Keratinocyte (primary cell): ENCODE data around the gene UBR3. TPM values are rescaled to one million over a fixed set of nuclear protein-coding genes. Genes with fewer than 3 reads are reported as not detected.
"Not testable (repeated sequence)": the region's sequence is repeated elsewhere in the genome, so short reads cannot be mapped to it uniquely, and the experiment has no call there.

Source experiments
- DNase-seq: peaks from one replicate; pipeline ENCODE4 v3.0.0-alpha.2; 2011; ENCODE audit warnings: low read depth, missing footprints, low spot score
- FAIRE-seq: peaks from 2 replicates; lab custom pipeline; 2011; peaks lifted over from hg19 to GRCh38; lab: Jason Lieb, UNC
- H2AFZ ChIP-seq: 2 replicates; pipeline ENCODE4 v1.6.0; 2012; ENCODE audit warnings: low read length, control low read depth, inconsistent platforms; ENCODE audit not compliant: control insufficient read depth
- H3K27ac ChIP-seq: 2 replicates; pipeline ENCODE4 v1.5.1; 2011; ENCODE audit warnings: low read length; ENCODE audit not compliant: control insufficient read depth, insufficient read depth
- H3K27me3 ChIP-seq: 3 replicates; pipeline ENCODE4 v1.6.0; 2011; ENCODE audit warnings: low read length; ENCODE audit not compliant: control insufficient read depth, insufficient read depth; ENCODE audit errors: extremely low read depth
- H3K36me3 ChIP-seq, 2 experiments: 2 replicates in 1 of 2; 3 replicates in 1 of 2; pipeline ENCODE4 v1.5.1; 2011; ENCODE audit warnings: low read length in 2 of 2, mild to moderate bottlenecking in 1 of 2; ENCODE audit not compliant: control insufficient read depth in 2 of 2, insufficient read depth in 2 of 2; ENCODE audit errors: extremely low read depth in 1 of 2
- H3K4me1 ChIP-seq: 3 replicates; pipeline ENCODE4 v1.5.1; 2011; ENCODE audit warnings: low read length; ENCODE audit not compliant: control insufficient read depth, insufficient read depth; ENCODE audit errors: extremely low read depth
- H3K4me2 ChIP-seq: 3 replicates; pipeline ENCODE4 v1.6.0; 2011; ENCODE audit warnings: low read depth, low read length; ENCODE audit not compliant: control insufficient read depth, insufficient read depth; ENCODE audit errors: extremely low read depth
- H3K4me3 ChIP-seq, 3 experiments: fragments of 200-600 bp in 1 of 3; sonication (generic) in 1 of 3; 2 replicates in 2 of 3; 3 replicates in 1 of 3; pipeline ENCODE4 v1.5.1; 2011 to 2016; ENCODE audit warnings: low read length in 3 of 3, mild to moderate bottlenecking in 3 of 3, control low read depth in 2 of 3, inconsistent platforms in 1 of 3, low read depth in 1 of 3, mixed read lengths in 1 of 3, mixed run types in 1 of 3, moderate library complexity in 1 of 3; ENCODE audit not compliant: control insufficient read depth in 2 of 3, insufficient read depth in 2 of 3; ENCODE audit errors: extremely low read depth in 1 of 3
- H3K79me2 ChIP-seq: 2 replicates; pipeline ENCODE4 v1.6.0; 2012; ENCODE audit warnings: low read length; ENCODE audit not compliant: control insufficient read depth, insufficient read depth
- H3K9ac ChIP-seq: 3 replicates; pipeline ENCODE4 v1.6.0; 2011; ENCODE audit warnings: low read length; ENCODE audit not compliant: control insufficient read depth, insufficient read depth; ENCODE audit errors: extremely low read depth
- H3K9me1 ChIP-seq: 3 replicates; pipeline ENCODE4 v1.6.0; 2011; ENCODE audit warnings: low read length; ENCODE audit not compliant: control insufficient read depth, insufficient read depth; ENCODE audit errors: extremely low read depth
- H3K9me3 ChIP-seq: 2 replicates; pipeline ENCODE4 v1.5.1; 2012; ENCODE audit warnings: low read depth, low read length; ENCODE audit not compliant: control insufficient read depth
- H4K20me1 ChIP-seq: 3 replicates; pipeline ENCODE4 v1.6.0; 2011; ENCODE audit warnings: low read length; ENCODE audit not compliant: control insufficient read depth, insufficient read depth; ENCODE audit errors: extremely low read depth
- EZH2 ChIP-seq: IDR thresholded peaks from one replicate; pipeline ENCODE4 v1.6.1; 2012; ENCODE audit warnings: inconsistent platforms, mild to moderate bottlenecking, low read length, moderate library complexity
- dilution Hi-C: fragments of 300-500 bp; cut with MboI; formaldehyde crosslinking; loops from one replicate; pipeline ENCODE4 v1.7.0; 2020; ENCODE audit warnings: low sequenced_read_pairs; ENCODE audit not compliant: extremely low pct_ligation_motif_present
- polyA plus RNA-seq, 5 experiments: library from polyadenylated mRNA; depleted of rRNA in 3 of 5; stranded (reverse) in 3 of 5; stranded (forward) in 1 of 5; unstranded in 1 of 5; fragments of >200 nt; gene quantifications; 1 replicate in 1 of 5; 2 replicates in 3 of 5; 3 replicates in 1 of 5; pipeline versions ENCODE4 v1.2.1 to v1.2.3, GENCODE V29; 2011 to 2012; ENCODE audit warnings: missing spikeins in 2 of 5, low read depth in 1 of 5, low replicate concordance in 1 of 5
- TF ChIP-seq, protein P1 (sequence below), 3 experiments: IDR thresholded peaks in 1 of 3; conservative IDR thresholded peaks in 1 of 3; optimal IDR thresholded peaks in 1 of 3; 2 replicates in 2 of 3; 3 replicates in 1 of 3; pipeline versions ENCODE3 to v1.5.1; 2011; ENCODE audit warnings: low read length in 3 of 3, mild to moderate bottlenecking in 3 of 3, moderate library complexity in 2 of 3, control low read depth in 1 of 3, inconsistent platforms in 1 of 3; ENCODE audit not compliant: insufficient read depth in 2 of 3; ENCODE audit errors: extremely low read depth in 1 of 3

The UBR3 gene
- polyA plus RNA-seq, 1 donor (not counting 4 experiments of a cell fraction or from before 2014, with no cell fraction given) = 14.7 TPM

GRCh38 chr2:169849710-169850109 lies 22.5 kb downstream of the UBR3 start:
- Histone ChIP-seq H3K9me1 (no peaks in the 10 kb centered on the region), H3K4me3 (no peak overlapping the region), H3K4me2 (no peak overlapping the region), H3K4me1 (no peaks in the 10 kb centered on the region), H3K27me3 (no peaks in the 10 kb centered on the region), H3K36me3 (no peaks in the 10 kb centered on the region), H3K79me2 (peaks cover 33% of the 10 kb centered on the region), H2AFZ (no peak overlapping the region), H3K27ac (no peak overlapping the region), H3K9ac (no peak overlapping the region), H3K9me3 (no peaks in the 10 kb centered on the region), H4K20me1 (no peaks in the 10 kb centered on the region)
- dilution Hi-C loops = no loop called here
- DNase-seq (no peak), FAIRE-seq (no peak)
- TF ChIP-seq EZH2 = no peak

DNA sequence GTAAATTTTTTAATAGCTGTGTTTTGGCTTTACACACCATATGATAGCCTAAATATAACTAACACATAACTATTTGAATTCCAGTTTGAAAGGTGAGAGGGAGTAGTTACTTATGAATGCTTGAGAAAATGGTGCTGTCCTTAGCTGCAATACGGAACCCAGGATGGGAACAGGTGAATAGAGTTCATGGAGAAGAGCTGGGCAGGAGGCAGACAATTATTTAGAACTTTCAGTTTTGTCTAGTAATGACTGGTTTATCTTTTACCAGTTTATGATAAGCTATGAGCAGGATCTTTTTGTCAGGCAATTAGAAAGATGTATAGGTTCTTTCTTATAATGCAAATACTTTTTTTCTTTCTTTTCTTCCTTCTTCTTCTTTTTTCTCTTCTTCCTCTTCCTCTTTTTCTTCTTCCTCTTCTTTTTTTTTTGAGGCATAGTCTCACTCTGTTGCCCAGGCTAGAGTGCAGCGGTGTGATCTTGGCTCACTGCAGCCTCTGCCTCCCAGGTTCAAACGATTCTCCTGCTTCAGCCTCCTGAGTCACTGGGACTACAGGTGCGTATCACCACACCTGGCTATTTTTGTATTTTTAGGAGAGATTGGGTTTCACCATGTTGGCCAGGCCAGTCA lies 25.9 kb downstream of the UBR3 start:
- Histone ChIP-seq H3K27ac (no peak overlapping the region), H3K9ac (no peak overlapping the region), H3K36me3 (no peaks in the 10 kb centered on the region), H3K4me1 (no peaks in the 10 kb centered on the region), H3K27me3 (no peaks in the 10 kb centered on the region), H3K4me2 (no peak overlapping the region), H3K9me3 (no peaks in the 10 kb centered on the region), H3K4me3 (no peak overlapping the region), H3K79me2 (peaks cover 23% of the 10 kb centered on the region), H2AFZ (no peak overlapping the region), H4K20me1 (no peaks in the 10 kb centered on the region), H3K9me1 (no peaks in the 10 kb centered on the region)
- dilution Hi-C loops = no loop called here
- DNase-seq (no peak), FAIRE-seq (peak; percentile 69)
- no peak for TF ChIP-seq EZH2
- TF ChIP-seq, protein P1, sequence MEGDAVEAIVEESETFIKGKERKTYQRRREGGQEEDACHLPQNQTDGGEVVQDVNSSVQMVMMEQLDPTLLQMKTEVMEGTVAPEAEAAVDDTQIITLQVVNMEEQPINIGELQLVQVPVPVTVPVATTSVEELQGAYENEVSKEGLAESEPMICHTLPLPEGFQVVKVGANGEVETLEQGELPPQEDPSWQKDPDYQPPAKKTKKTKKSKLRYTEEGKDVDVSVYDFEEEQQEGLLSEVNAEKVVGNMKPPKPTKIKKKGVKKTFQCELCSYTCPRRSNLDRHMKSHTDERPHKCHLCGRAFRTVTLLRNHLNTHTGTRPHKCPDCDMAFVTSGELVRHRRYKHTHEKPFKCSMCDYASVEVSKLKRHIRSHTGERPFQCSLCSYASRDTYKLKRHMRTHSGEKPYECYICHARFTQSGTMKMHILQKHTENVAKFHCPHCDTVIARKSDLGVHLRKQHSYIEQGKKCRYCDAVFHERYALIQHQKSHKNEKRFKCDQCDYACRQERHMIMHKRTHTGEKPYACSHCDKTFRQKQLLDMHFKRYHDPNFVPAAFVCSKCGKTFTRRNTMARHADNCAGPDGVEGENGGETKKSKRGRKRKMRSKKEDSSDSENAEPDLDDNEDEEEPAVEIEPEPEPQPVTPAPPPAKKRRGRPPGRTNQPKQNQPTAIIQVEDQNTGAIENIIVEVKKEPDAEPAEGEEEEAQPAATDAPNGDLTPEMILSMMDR (optimal IDR thresholded peaks at IDR 0.05 in 1 of 3, IDR thresholded peaks at IDR 0.05 in 1 of 3, conservative IDR thresholded peaks at IDR 0.05 in 1 of 3; ENCODE audit: extremely low read depth in 1 of 3, insufficient read depth in 2 of 3, low read length in 3 of 3) = no peak

GRCh38 chr2:169855281-169856258 lies 28.3 kb downstream of the UBR3 start:
- H3K9me1 ChIP-seq, FAIRE-seq, H3K9ac ChIP-seq, H3K9me3 ChIP-seq, H3K4me2 ChIP-seq, DNase-seq, H3K27ac ChIP-seq, H3K4me3 ChIP-seq, H3K36me3 ChIP-seq, H3K4me1 ChIP-seq, H3K27me3 ChIP-seq, H4K20me1 ChIP-seq, dilution Hi-C loops, H2AFZ ChIP-seq: not testable (repeated sequence)
- peaks cover 17% of the 10 kb centered on the region for H3K79me2 ChIP-seq
